A549 treated with AZD9567 at 1 μM for 4 hours (cell line): ENCODE results near the gene SCGB1A1. TPM values are rescaled to one million over a fixed set of nuclear protein-coding genes. Genes with fewer than 3 reads are reported as not detected.

Experiments
- total RNA-seq: library from RNA; stranded (reverse); fragments of 200-300 nt; extraction: Qiagen RNA extraction; gene quantifications from 5 replicates; pipeline ENCODE4 v1.2.3, GENCODE V29; 2022; ENCODE audit not compliant: insufficient read depth

SCGB1A1 gene
- 0.33 TPM in 1 of 5 replicates, not detected in the others for total RNA-seq

DNA sequence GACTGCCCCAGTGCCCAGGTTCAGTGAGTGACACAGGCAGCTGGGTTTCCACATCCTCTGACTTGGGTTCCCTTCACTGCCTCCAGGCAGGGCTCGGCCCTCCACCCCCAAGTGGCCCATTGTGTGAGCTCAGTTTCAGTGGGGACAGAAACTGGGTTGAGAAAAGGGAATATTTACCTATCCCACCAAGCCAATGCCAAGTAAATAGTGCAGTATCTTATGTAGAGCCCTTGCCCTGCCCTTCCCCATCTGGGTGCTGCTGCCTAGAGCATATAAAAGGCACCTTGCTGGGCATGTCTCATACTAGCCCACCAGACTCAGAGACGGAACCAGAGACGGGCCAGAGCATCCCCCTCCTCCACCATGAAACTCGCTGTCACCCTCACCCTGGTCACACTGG lies at the start of gene SCGB1A1:
SCGB1A1 (plus strand) TSS at position 301 of the 400 bp plus-strand sequence; CDS start at position 364, 63 bp downstream.

Other genes starting within 250 kb of the SCGB1A1 start
- gene SCGB1D1, start 228.8 kb upstream of the SCGB1A1 start, total RNA-seq, result not detected in 5 replicates
- not detected in 5 replicates for gene SCGB2A1, start 210.4 kb upstream of the SCGB1A1 start, total RNA-seq
- gene SCGB1D2, start 176.8 kb upstream of the SCGB1A1 start, total RNA-seq, result not detected in 5 replicates
- gene SCGB2A2, start 148.9 kb upstream of the SCGB1A1 start, total RNA-seq, result not detected in 5 replicates
- gene SCGB1D4, start 120.0 kb upstream of the SCGB1A1 start, total RNA-seq, result not detected in 5 replicates
- gene ASRGL1, start 81.6 kb upstream of the SCGB1A1 start, total RNA-seq, result 9.1 to 15.6 TPM (median 13.1 TPM) in 5 replicates
- gene AHNAK, start 127.8 kb downstream of the SCGB1A1 start, total RNA-seq, result 302 to 368 TPM (median 355 TPM) in 5 replicates
- gene EEF1G, start 154.9 kb downstream of the SCGB1A1 start, total RNA-seq, result 1,906 to 2,030 TPM (median 1,958 TPM) in 5 replicates
- 11.0 to 17.1 TPM (median 16.1 TPM) in 5 replicates for gene TUT1, start 172.5 kb downstream of the SCGB1A1 start, total RNA-seq
- 78.1 to 84.0 TPM (median 82.0 TPM) in 5 replicates for gene MTA2, start 182.8 kb downstream of the SCGB1A1 start, total RNA-seq
- gene EML3, start 193.7 kb downstream of the SCGB1A1 start, total RNA-seq, result 19.0 to 24.5 TPM (median 22.2 TPM) in 5 replicates
- 1.6 to 4.0 TPM (median 3.3 TPM) in 5 replicates for gene ROM1, start 194.2 kb downstream of the SCGB1A1 start, total RNA-seq
- gene B3GAT3, start 203.0 kb downstream of the SCGB1A1 start, total RNA-seq, result 31.5 to 62.5 TPM (median 57.4 TPM) in 5 replicates
- gene GANAB, start 227.6 kb downstream of the SCGB1A1 start, total RNA-seq, result 235 to 274 TPM (median 257 TPM) in 5 replicates
- gene INTS5, start 234.3 kb downstream of the SCGB1A1 start, total RNA-seq, result 23.9 to 26.5 TPM (median 25.3 TPM) in 5 replicates
- 105 to 143 TPM (median 136 TPM) in 5 replicates for gene C11orf98, start 246.2 kb downstream of the SCGB1A1 start, total RNA-seq
- gene CSKMT, start 246.3 kb downstream of the SCGB1A1 start, total RNA-seq, result 13.6 to 21.8 TPM (median 18.4 TPM) in 5 replicates